DND-41 (cell line): Measurements from ENCODE around the gene LRRC70.

Experiments used
- EZH2 ChIP-seq: IDR thresholded peaks from 3 replicates; pipeline ENCODE4 v1.6.1; 2012; ENCODE audit warnings: borderline replicate concordance, low read depth, mild to moderate bottlenecking, moderate library complexity, low read length, inconsistent platforms; ENCODE audit not compliant: severe bottlenecking
- TF ChIP-seq, protein P1 (sequence below): IDR thresholded peaks from 2 replicates; pipeline ENCODE4 v1.5.1; 2012; ENCODE audit warnings: borderline replicate concordance, low read length, moderate library complexity, mild to moderate bottlenecking; ENCODE audit not compliant: poor library complexity, severe bottlenecking; ENCODE audit errors: extremely low read depth

DNA sequence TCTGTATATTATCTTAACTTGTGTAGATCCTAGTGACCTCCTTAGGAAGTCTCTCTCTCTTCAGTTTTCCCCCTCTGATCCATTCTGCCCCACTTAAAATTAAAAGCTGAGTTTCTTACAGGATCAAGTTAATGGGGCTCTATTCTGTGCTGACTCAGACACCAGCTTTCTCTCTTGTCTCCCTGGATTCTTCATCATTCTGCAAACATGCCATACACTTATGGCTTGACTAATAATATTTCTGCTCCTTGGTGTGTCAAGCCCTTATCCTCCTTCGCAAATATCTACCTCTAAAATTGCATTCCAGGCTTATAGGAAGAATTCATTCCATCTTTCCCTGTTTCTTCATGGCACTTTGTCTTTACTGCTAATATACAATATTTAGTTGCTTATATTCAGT lies 18.1 kb downstream of the LRRC70 start:
- TF ChIP-seq, protein P1, sequence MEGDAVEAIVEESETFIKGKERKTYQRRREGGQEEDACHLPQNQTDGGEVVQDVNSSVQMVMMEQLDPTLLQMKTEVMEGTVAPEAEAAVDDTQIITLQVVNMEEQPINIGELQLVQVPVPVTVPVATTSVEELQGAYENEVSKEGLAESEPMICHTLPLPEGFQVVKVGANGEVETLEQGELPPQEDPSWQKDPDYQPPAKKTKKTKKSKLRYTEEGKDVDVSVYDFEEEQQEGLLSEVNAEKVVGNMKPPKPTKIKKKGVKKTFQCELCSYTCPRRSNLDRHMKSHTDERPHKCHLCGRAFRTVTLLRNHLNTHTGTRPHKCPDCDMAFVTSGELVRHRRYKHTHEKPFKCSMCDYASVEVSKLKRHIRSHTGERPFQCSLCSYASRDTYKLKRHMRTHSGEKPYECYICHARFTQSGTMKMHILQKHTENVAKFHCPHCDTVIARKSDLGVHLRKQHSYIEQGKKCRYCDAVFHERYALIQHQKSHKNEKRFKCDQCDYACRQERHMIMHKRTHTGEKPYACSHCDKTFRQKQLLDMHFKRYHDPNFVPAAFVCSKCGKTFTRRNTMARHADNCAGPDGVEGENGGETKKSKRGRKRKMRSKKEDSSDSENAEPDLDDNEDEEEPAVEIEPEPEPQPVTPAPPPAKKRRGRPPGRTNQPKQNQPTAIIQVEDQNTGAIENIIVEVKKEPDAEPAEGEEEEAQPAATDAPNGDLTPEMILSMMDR: no peak
- no peak for TF ChIP-seq EZH2
